ENCODE measurements around the gene FLRT3.
A peak's percentile ranks its signal among the peaks of the same experiment; 100 is the strongest.

FLRT3 gene

DNA sequence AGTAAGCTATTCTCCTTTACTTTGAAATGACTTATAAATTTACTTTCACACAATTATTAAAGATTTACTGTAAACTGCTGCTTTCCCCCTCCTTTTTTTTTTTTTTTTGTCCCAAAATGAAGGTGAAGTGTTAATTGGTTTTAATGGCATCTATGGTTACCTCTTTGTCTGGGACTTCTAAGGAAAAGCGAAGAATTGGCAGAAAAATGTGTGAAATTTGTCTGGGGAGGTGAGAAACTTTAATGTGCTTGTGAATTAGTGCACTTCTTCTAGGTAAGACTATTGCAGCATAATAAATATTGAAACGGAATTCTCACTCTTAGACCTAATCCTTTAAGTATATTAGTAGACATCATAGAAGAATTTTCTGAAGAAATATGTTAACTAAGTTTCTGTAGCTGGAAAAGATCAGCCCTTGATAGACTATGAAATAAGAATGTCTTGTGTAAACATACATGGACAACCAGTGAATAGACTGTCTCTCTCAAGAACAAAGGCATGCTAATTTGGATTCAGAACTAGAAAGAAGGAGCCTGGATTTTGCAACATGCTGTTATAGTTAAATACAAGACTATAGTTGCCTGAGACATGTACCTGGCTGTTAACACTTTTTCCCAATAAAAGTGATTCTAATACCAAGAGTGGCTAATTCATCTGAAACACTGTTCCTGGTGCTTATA, 23.9 kb downstream of the FLRT3 start:
- no peak for DNase-seq

DNA sequence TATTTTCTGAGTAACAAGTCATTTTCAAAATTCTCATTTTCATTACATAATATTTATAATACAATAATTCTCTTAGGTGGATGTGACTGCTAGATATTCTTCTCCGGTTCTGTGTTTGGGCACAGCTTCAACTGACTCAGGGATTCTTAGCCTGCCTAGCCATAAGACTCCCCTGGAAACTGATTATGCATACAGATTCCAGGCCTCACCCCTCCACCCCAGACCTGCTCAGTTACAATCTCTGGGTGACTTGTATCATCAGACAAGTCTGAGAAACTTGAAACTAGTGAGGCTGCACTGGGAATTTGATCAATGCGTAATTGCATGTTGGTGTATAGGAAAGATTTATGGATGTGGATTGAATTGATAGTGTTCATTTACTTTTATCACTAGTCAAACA, 25.4 kb downstream of the FLRT3 start:
- DNase-seq, result no peak

DNA sequence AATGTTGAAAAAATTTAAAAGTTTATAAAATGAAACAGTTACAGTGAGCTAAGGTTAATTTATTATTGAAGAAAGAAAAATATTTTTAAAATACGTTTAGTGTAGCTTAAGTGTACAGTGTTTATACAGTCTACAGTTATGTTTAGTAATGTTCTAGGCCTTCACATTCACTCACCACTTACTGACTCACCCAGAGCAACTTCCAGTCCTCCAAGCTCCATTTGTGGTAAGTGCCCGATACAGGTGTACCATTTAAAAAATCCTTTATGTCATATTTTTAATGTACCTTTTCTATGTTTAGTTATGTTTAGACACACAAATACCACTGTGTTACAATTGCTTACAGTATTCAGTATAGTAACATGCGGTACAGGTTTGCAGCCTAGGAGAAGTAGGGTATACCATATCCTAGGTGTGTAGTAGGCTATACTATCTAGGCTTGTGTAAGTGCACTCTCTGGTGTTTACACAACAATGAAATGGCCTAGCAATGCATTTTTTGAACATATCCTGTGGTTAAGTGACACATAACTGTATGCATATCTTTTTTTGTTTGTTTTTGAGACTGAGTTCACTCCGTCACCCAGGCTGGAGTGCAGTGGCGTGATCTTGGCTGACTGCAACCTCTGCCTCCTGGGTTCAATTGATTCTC, 26.3 kb downstream of the FLRT3 start:
- no peak for DNase-seq

DNA sequence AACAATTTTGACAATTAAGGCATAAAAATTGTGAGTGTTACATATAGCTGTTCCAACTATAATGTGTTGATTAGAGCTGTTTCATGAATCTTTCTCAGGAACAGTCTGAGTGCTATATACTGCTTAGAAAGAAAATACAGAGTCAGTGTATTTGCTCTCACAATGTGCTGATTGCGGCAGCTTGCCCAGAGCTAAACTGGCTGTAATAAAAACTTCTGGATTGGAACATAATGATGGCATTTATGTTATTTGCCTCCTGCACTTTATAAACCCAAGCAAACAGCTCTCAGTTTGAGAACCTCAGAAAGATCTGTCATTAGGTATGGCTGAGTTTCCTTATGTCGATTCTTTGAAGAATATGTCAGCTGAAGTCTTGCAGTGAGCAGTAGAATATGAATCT, 29.5 kb downstream of the FLRT3 start:
- no peak for DNase-seq

DNA sequence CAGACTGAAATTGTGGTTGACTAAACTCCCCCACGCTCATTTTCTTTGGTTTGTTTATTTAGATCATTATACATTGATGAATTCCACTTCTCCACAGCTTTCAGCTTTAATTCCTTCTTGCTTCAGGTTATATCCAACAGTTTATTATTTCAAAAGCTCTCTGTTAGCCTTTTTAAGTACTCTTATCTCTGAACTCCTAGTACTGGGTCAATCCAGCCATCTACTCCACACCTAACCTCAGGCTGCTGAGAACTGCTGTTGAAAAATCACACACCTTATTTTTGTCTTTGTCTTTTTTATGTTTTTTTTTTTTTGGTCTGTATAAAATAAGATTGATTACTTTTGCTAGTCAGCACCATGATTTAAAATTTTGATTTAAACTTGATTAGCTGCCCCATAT, 32.9 kb downstream of the FLRT3 start:
- DNase-seq, result no peak

DNA sequence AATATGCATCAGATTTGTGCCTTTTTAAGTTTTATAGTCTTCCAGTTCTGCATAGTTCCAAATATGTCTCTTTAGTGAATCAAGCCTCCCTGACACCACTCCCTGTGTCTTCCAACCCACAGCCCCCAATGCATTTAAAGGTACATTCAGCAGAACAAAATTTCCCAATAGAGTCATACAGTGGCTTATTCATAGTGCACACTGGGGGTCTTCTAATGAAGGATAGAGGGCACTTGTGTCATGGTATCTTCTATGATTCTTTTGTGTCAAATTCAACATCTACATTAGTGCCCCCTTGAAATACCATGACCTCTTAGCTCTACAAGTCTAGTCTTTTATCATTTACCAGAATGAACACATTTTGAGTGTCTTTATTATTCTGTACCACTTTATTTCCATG, 33.8 kb downstream of the FLRT3 start:
- no peak for DNase-seq

DNA sequence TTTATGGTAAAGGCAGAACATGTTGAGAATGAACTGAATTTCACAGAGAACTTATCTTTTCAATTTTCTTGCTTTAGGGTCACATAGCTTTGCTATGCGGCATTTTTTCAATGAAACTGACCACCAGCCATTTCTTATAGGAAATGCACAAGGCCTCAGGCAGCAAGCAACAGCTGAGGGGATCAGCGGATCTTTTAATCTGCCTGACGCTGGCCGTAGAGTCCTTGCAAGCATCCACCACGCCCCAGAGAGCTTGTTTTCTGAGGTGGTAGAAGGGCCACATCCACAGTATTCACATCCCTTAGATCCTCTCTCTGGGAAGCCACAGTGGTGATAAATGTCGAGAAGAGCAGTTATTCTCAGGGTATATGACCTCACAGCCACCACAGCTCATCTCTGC, 34.3 kb downstream of the FLRT3 start:
- no peak for DNase-seq

DNA sequence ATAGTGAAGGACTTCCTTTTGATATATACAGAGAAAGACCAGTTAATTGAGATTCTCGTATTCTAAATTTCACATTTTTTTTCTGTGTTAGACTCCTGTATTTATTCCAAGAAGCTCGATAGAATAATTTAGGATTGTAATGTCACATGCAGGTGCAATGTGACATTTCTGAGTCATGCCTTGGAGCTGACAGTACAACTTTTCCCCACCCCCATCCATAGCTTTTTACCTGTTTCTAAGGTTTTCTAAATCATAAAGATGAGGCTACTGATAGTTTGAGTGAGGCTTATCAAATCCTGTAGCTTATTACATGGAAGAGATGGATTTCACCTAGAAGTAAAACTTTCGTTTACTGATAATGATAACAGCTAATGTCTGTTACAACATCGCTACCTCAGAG, 37.6 kb downstream of the FLRT3 start:
- DNase-seq, result no peak

DNA sequence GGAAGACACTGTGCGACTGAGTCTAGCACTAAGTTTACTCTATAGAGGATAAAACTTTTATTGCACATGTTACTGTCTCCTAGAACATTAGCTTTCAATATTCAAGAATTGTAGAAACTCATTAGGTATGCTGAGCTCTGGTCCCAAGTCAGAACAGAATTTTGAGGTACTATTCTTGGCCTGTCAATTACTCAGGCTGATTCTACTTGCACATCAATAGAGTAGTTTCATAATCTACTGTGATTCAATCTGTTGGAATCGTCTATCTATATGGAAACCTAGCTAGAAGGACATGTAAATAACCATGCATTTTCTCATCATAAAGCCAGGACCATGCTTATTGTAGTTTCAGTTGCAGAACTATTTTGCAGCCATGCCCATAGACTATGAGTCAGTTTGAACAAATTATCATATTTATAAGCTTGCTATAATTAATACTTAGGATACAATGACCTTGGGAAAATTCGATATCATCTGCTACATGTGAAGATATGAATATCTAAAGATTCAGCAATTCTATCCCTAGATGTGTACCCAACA, 41.6 kb downstream of the FLRT3 start:
- no peak for DNase-seq

DNA sequence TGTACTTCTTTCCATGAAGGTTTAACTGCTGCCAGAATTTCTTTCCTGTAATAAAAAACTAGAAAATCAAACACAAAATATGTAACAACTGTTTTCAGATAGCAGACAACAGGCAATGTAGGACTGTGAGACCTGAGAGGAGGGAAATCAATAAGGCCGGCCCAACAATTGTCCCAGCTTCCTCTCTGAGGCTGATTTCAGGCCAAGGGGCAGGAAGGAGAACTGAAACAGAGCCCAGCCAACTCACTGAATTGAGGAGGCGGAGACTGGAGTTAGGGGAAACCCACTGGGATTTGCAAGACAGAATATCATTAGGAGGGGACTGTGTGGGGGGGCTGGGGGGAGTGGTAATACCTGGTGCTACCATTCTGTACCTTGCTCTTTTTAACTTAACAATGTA, 42.2 kb downstream of the FLRT3 start:
- no peak for DNase-seq

DNA sequence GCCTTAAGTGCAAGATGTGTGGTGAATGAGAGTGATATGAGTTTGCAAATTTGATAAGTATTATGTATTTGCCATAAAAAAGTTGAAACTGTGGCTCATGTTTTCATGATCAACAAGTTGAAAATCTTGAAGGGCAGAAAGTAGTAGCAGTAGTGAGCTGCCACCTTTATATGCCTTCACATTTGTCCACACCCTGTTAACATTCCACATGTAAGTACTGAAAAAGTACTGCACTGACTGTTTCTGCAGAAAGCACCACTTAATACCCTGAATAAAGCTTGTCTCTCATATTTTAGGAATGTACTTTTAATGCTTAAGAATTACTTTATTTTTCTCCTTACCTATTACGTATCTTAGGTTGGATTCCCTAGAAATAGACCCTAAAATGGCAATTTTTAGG, 45.9 kb downstream of the FLRT3 start:
- DNase-seq, result no peak

DNA sequence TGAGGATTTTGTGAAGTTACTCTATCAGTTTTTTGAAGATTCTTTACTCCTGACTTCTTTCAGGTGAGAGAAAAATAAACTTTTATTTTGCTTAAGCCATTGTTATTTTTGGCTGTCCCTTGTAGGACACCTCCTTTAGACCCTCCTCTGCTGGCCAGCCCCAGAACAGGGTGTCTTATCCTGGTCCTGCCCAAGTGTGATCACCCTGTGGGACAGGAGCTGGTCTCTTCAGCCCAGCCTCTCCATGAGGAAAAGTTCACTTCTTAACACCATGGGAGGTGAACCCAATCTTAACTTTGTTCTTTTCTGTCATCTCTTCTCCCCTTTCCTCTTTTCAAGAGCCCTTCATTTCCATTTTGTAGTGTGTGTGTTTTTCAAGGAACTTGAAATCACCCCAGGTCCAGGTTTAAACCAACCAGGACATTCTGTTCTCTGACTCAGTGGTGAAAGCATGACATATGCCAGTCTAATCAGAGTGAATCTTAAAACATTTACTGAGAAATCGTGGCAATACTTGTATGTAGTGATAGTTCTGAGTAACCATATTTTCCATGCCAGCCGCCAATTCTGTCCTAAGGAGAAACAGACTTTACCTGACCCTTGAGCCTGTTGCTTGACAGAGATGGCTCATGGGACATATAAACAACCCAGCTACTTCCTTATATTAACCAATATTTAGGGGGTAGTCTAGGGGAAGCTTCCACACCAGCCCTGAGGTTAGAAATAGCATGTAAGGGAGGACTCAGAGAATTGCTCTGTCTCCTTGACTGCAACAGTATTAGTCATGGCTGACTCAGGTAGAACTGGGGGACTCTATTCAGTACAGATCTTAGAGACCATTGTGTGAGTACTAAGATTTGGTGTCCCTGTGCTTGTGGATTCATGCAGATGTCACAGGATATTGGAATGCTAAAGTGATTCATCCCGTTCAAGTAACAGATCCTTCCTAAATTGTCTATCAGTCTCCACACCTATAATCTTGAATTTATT, 48.8 kb downstream of the FLRT3 start:
- peak; percentile 50 for DNase-seq

DNA sequence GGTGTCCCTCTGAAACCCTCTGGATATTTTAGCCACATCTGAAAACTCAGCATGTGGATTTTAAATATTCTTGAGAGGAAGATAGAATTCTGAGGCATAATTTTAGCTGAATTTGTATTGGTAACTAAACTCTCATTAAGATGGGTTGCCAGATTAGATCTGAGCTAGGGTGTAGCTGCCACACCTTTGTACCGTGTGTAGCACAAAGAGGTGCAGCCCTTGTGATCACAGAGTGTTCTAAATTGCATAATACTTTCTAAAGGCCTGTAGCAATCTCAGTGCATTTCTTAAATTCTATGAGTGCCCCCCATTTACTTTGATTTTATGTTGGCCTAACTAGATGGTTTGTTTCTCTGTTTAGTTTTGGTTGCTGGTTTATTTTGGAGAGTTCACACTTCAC, 53.0 kb downstream of the FLRT3 start:
- DNase-seq, result no peak

DNA sequence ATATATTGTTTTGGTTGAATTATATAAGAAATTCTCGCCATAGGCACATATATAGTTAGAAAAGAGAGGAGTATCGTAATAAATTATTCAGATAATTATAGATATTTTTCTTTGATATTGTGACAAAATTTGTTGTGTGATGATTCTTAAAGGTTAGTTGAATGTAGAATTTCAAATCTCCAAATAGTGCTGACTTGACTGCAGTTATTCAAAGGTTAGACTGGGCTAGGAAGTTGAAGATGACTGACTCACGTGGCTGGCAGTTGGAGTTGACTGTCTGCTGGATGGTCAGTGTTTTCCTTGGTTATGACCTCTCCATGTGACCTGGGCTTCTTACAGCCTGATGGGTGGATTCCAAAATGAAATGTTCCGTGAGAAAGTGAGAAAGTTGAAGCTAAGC, 55.3 kb downstream of the FLRT3 start:
- no peak for DNase-seq
